ENCODE measurements around the gene OSBPL2. TPM values are rescaled to one million over a fixed set of nuclear protein-coding genes. Genes with fewer than 3 reads are reported as not detected.
A peak's percentile ranks its signal among the peaks of the same experiment; 100 is the strongest.

The OSBPL2 gene
- total and polyA plus RNA-seq, 5 donors = 20.0 to 61.6 (median 44.4) TPM

GRCh38 chr20:62303340-62304226, 65.3 kb downstream of the OSBPL2 start:
- Histone ChIP-seq H3K27me3 (ENCODE audit: control insufficient read depth, insufficient read depth) (no peaks in the 10 kb centered on the region), H3K9me3 (ENCODE audit: control insufficient read depth, low read length) (no peaks in the 10 kb centered on the region), H3K27ac (ENCODE audit: low read length) (peak overlapping the region; percentile 79), H3K4me1 (ENCODE audit: control insufficient read depth, insufficient read depth, low read length) (peaks cover 7% of the 10 kb centered on the region), H3K4me3 (ENCODE audit: low read length) (peak overlapping the region; percentile 87)
- intact Hi-C loops (cut with DNase I) = loop anchor here in 3 of 4 donors (2.0 to 5.0 kb wide), 3 partner anchors 74 to 79 kb away; no protein-coding TSS in a partner anchor
- ATAC-seq (no peak), DNase-seq (peak; percentile 46 to 74 (median 71))
- 2% methylated on average over 66 of the region's 66 CpGs for WGBS

GRCh38 chr20:62304331-62305148, 66.2 kb downstream of the OSBPL2 start:
- 73% methylated on average over 29 of the region's 29 CpGs for WGBS
- ATAC-seq (no peak), DNase-seq (peak; percentile 25 to 64 (median 56))
- intact Hi-C loops (cut with DNase I) = loop anchor here in 2 of 4 donors (5.0 kb wide), 2 partner anchors 73 to 78 kb away; no protein-coding TSS in a partner anchor
- Histone ChIP-seq H3K27me3 (ENCODE audit: control insufficient read depth, insufficient read depth) (no peaks in the 10 kb centered on the region), H3K9me3 (ENCODE audit: control insufficient read depth, low read length) (no peaks in the 10 kb centered on the region), H3K4me3 (ENCODE audit: low read length) (peak overlapping the region; percentile 87), H3K4me1 (ENCODE audit: control insufficient read depth, insufficient read depth, low read length) (peaks cover 7% of the 10 kb centered on the region), H3K27ac (ENCODE audit: low read length) (no peak overlapping the region)

GRCh38 chr20:62305149-62305764, 66.9 kb downstream of the OSBPL2 start:
- no peak overlapping the region for H3K27ac ChIP-seq (ENCODE audit: low read length)
- H3K4me3 ChIP-seq (ENCODE audit: low read length) = no peak overlapping the region
- ATAC-seq (no peak), DNase-seq (peak; percentile 16 to 57 (median 36))
- no peaks in the 10 kb centered on the region for H3K9me3 ChIP-seq (ENCODE audit: control insufficient read depth, low read length)
- 78% methylated on average over 18 of the region's 18 CpGs for WGBS
- peaks cover 7% of the 10 kb centered on the region for H3K4me1 ChIP-seq (ENCODE audit: control insufficient read depth, insufficient read depth, low read length)
- intact Hi-C loops (cut with DNase I) = no loop called here
- H3K27me3 ChIP-seq (ENCODE audit: control insufficient read depth, insufficient read depth) = no peaks in the 10 kb centered on the region

- intact Hi-C loops (cut with DNase I) = no loop called here
- 84% methylated on average over 33 of the region's 33 CpGs for WGBS
- H3K27me3 ChIP-seq (ENCODE audit: control insufficient read depth, insufficient read depth) = no peaks in the 10 kb centered on the region
- no peak overlapping the region for H3K27ac ChIP-seq (ENCODE audit: low read length)
- no peaks in the 10 kb centered on the region for H3K9me3 ChIP-seq (ENCODE audit: control insufficient read depth, low read length)
- DNase-seq (peak; percentile 18 to 55 (median 45)), ATAC-seq (no peak)
- H3K4me1 ChIP-seq (ENCODE audit: control insufficient read depth, insufficient read depth, low read length) = peaks cover 7% of the 10 kb centered on the region
- H3K4me3 ChIP-seq (ENCODE audit: low read length) = no peak overlapping the region
Measured at GRCh38 chr20:62305765-62306413, 67.6 kb downstream of the OSBPL2 start.

GRCh38 chr20:62306414-62307187, 68.3 kb downstream of the OSBPL2 start:
- DNase-seq = peak; percentile 11 to 63 (median 53)
- no peak for ATAC-seq
- WGBS = 89% methylated on average over 27 of the region's 27 CpGs
- H3K4me1 ChIP-seq (ENCODE audit: control insufficient read depth, insufficient read depth, low read length) = peaks cover 7% of the 10 kb centered on the region
- no peak overlapping the region for H3K4me3 ChIP-seq (ENCODE audit: low read length)
- H3K27me3 ChIP-seq (ENCODE audit: control insufficient read depth, insufficient read depth) = no peaks in the 10 kb centered on the region
- H3K27ac ChIP-seq (ENCODE audit: low read length) = no peak overlapping the region
- H3K9me3 ChIP-seq (ENCODE audit: control insufficient read depth, low read length) = no peaks in the 10 kb centered on the region
- intact Hi-C loops (cut with DNase I) = no loop called here

GRCh38 chr20:62307226-62308101, 69.1 kb downstream of the OSBPL2 start:
- peak; percentile 17 to 62 (median 51) for DNase-seq
- Histone ChIP-seq H3K9me3 (ENCODE audit: control insufficient read depth, low read length) (no peaks in the 10 kb centered on the region), H3K27ac (ENCODE audit: low read length) (no peak overlapping the region), H3K4me3 (ENCODE audit: low read length) (no peak overlapping the region), H3K27me3 (ENCODE audit: control insufficient read depth, insufficient read depth) (no peaks in the 10 kb centered on the region), H3K4me1 (ENCODE audit: control insufficient read depth, insufficient read depth, low read length) (peaks cover 7% of the 10 kb centered on the region)
- ATAC-seq = no peak
- WGBS = 76% methylated on average over 42 of the region's 42 CpGs
- intact Hi-C loops (cut with DNase I) = no loop called here

- H3K4me3 ChIP-seq (ENCODE audit: low read length) = no peak overlapping the region
- no peak overlapping the region for H3K27ac ChIP-seq (ENCODE audit: low read length)
- DNase-seq (peak in 1 of 3 donors; percentile 52), ATAC-seq (no peak)
- WGBS = 85% methylated on average over 29 of the region's 29 CpGs
- intact Hi-C loops (cut with DNase I) = no loop called here
- no peaks in the 10 kb centered on the region for H3K27me3 ChIP-seq (ENCODE audit: control insufficient read depth, insufficient read depth)
- H3K4me1 ChIP-seq (ENCODE audit: control insufficient read depth, insufficient read depth, low read length) = peaks cover 7% of the 10 kb centered on the region
- H3K9me3 ChIP-seq (ENCODE audit: control insufficient read depth, low read length) = no peaks in the 10 kb centered on the region
Measured at GRCh38 chr20:62308102-62308822, 69.9 kb downstream of the OSBPL2 start.

- H3K4me3 ChIP-seq (ENCODE audit: low read length) = no peak overlapping the region
- no peaks in the 10 kb centered on the region for H3K27me3 ChIP-seq (ENCODE audit: control insufficient read depth, insufficient read depth)
- no peaks in the 10 kb centered on the region for H3K9me3 ChIP-seq (ENCODE audit: control insufficient read depth, low read length)
- DNase-seq (no peak), ATAC-seq (no peak)
- no peak overlapping the region for H3K27ac ChIP-seq (ENCODE audit: low read length)
- WGBS = 84% methylated on average over 26 of the region's 26 CpGs
- peaks cover 4% of the 10 kb centered on the region for H3K4me1 ChIP-seq (ENCODE audit: control insufficient read depth, insufficient read depth, low read length)
- intact Hi-C loops (cut with DNase I) = no loop called here
Measured at GRCh38 chr20:62309198-62309944, 71.0 kb downstream of the OSBPL2 start.

Measured in right cardiac atrium (tissue), 5 donors.